ENCODE results near the gene ENOX1.

ENOX1 gene

DNA sequence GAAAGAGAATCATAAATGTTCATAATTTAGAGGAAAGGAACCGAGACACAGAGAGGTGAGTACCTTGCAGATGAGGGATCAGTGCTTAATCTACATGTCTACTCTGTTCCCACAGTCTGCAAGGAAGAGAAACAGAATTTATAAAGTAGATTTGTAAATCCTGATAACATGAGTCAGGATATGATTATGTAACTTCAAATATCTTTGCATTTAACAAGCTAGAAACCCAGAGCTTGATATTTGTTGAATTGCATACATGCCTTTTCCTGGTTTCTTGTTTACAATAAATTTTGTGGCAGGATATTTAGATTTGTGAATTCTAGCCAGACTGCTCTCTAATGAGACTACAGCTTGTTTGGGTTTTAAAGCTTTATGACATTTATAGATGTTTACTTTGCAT, 219.2 kb downstream of the ENOX1 start:
- intact Hi-C loops (cut with DNase I): no loop called here
- no peak for DNase-seq

GRCh38 chr13:43564952-43565351, 221.8 kb downstream of the ENOX1 start:
- intact Hi-C loops (cut with DNase I): no loop called here
- DNase-seq: no peak

GRCh38 chr13:43561081-43561480, 225.7 kb downstream of the ENOX1 start:
- intact Hi-C loops (cut with DNase I): no loop called here
- no peak for DNase-seq

GRCh38 chr13:43558939-43559338, 227.8 kb downstream of the ENOX1 start:
- no peak for DNase-seq
- intact Hi-C loops (cut with DNase I): no loop called here

DNA sequence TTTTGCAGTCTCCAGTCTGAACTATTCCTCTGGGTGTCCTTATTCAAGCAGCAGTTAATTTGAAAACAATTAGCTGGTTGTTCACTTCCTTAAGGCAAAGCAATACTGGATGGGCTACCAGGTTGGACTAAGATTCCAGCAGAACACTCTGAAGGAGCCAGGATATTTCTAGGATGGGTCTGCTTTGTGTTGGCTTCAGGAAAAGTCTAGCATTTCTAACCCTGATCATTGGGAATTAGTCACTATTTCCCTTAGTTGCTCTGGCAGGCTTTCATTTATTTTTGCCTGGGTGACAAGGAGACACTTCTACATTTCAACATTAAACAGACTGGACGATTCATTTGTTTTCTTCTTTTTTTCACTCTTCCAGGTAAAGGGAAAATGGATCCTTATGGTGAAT, 228.4 kb downstream of the ENOX1 start:
- intact Hi-C loops (cut with DNase I): no loop called here
- no peak for DNase-seq

- intact Hi-C loops (cut with DNase I): no loop called here
- DNase-seq: no peak
Observed at GRCh38 chr13:43555667-43556066, 231.1 kb downstream of the ENOX1 start.

- intact Hi-C loops (cut with DNase I): no loop called here
- DNase-seq: no peak
Observed at GRCh38 chr13:43551897-43552456, 234.8 kb downstream of the ENOX1 start.

DNA sequence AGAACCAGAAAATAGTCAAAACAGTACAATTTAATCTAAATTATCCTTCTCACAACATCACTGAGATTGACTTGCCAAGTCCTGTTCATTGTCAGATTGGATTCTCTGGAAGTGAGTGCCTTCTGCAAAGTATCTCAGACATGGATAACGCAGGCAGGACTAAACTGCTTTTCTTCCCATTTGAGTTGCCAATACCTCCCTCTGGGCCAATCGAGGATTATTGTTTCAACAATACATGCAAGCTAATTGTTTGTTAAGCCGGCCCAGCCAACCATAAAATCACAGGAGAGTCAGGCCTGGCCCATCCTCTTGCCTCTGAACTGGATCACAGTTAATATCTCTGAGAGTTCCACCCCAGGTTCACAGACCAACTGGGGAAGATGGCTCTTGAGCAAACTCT, 240.0 kb downstream of the ENOX1 start:
- DNase-seq: no peak
- intact Hi-C loops (cut with DNase I): no loop called here

GRCh38 chr13:43546251-43546650, 240.5 kb downstream of the ENOX1 start:
- intact Hi-C loops (cut with DNase I): no loop called here
- no peak for DNase-seq

DNA sequence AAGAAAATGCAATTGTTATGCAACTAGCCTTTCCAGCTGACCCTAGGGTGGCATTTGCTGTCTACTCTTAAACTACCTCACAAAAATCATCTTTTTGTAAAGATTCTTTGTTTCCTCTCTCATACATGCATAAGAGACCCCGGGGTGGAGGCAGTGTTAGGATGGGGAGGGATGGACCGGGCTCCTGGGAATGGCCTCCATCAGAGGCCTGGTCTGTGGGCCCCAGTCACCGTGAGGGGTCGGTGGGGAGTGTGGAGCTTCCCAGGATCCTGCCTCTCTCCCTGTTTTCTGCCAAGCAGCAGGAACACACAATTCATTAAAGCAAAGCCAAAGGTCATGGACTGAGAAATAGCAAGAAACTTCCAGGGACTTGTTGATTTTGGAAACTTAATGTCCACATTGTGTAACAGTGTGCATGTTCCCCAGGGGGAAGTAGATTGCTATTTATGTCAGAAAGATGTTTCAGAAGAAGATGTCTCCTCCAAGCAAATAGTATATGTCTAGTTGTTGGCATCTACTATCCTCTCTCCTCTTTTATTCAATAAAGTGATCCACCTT, 241.4 kb downstream of the ENOX1 start:
- no peak for DNase-seq
- intact Hi-C loops (cut with DNase I): no loop called here

DNA sequence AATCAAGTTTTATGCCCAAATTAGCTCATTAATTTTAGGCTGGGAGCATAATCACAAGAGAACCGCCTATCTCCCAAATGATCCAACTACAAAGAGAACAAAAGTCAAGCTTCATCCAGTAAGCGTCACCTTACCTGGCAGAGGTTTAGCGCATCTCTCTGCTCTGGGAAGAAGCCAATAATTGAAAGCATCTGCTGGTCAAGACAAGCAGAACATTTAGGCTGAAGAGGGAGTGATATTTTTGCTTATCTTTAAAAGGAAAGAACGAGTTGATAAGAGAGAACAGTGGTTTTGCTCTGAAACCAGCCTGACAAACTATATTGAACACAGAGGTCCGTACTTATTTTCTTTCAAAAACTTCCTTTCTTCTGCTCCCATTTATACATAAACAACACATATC, 242.1 kb downstream of the ENOX1 start:
- intact Hi-C loops (cut with DNase I): no loop called here

GRCh38 chr13:43544011-43544410, 242.8 kb downstream of the ENOX1 start:
- no peak for DNase-seq
- intact Hi-C loops (cut with DNase I): no loop called here

More for the DNA sequence above, 242.1 kb downstream of the ENOX1 start:
- DNase-seq: no peak

- intact Hi-C loops (cut with DNase I): no loop called here
- DNase-seq: no peak
Observed at GRCh38 chr13:43543331-43543730, 243.4 kb downstream of the ENOX1 start.

DNA sequence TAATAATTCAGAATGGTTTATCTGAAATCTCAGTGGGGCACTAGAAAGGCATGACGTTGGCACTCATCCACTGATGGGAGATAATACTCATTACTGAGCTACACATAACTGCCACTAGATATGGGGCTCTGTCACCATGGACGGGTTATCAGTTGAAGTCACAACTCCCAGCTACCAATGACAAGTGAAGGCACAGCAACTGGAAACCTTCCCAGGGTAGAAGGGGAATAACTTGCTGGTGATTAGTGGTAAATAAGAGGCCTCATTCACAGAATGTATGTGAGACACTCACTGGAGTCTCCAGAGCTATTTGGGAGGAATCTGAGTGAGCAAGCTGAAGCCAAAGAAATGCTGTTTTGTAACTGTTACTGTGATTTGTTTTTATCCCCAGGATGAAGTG, 249.6 kb downstream of the ENOX1 start:
- DNase-seq: no peak
- intact Hi-C loops (cut with DNase I): no loop called here

GRCh38 chr13:43529796-43530195, 257.0 kb downstream of the ENOX1 start:
- intact Hi-C loops (cut with DNase I): no loop called here
- DNase-seq: no peak

GRCh38 chr13:43528992-43529391, 257.8 kb downstream of the ENOX1 start:
- DNase-seq: no peak
- intact Hi-C loops (cut with DNase I): no loop called here

DNA sequence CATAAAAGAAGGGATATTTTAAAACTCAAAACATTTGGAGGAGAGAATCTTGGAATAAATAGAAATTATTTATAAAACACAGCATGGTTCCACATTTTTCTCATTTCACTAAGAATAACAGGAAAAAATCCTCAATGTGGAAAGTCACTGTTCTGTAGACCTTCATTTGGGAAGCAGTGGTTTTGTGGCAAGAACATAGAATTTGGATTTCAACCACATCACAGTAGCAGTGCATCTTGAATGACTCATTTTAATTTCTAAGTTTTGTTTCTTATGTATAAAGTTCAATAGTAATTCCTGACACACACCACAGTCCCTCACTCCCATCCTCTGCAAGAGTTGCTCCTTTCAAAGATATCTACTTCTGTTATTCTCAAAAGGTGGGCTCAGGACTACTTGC, 264.0 kb downstream of the ENOX1 start:
- intact Hi-C loops (cut with DNase I): no loop called here
- DNase-seq: no peak

DNA sequence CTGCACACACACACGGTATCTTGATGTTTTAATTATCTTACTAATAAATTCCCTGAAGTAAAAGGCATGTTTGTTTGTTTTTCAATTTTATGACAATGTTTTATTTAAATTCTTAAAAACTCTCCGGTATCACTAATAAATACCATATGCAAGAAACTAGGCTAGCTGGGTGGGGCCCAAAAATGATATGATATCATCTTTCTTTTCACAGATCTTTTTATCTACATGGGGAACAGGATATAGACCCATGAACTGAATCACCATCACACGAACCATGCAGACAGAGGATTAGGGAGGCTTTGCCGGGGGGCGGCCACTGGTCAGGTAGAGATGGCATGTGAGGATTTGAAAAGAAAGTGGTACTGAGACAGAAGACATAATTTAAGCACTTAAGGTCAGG, 266.4 kb downstream of the ENOX1 start:
- DNase-seq: no peak
- intact Hi-C loops (cut with DNase I): no loop called here

GRCh38 chr13:43518833-43519232, 267.9 kb downstream of the ENOX1 start:
- intact Hi-C loops (cut with DNase I): no loop called here
- no peak for DNase-seq

GRCh38 chr13:43516401-43516833, 270.4 kb downstream of the ENOX1 start:
- intact Hi-C loops (cut with DNase I): no loop called here
- no peak for DNase-seq

- intact Hi-C loops (cut with DNase I): no loop called here
- no peak for DNase-seq
Observed at GRCh38 chr13:43515531-43515930, 271.2 kb downstream of the ENOX1 start.

DNA sequence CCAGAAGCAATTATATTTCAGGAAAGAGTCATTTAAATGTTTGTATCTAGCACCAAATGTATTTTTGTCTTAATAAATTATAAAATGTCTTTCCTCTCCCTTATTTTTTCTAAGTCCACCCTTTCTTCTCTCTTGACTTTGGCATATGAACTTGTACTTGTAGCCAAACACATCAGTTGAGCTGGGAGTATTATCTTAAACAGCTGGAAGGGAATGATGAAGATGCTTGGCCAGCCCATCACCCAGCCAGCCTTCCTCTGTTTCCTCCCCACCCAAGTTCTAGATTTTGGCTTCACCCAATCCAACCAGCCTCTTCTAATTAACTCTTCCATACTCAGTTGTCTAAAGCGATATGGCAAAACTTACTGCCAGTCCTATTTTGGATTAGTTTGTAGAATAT, 272.5 kb downstream of the ENOX1 start:
- no peak for DNase-seq
- intact Hi-C loops (cut with DNase I): no loop called here

GRCh38 chr13:43512221-43512620, 274.6 kb downstream of the ENOX1 start:
- no peak for DNase-seq
- intact Hi-C loops (cut with DNase I): no loop called here

All from posterior cingulate gyrus (tissue), 11 donors.